Activated CD8-positive, alpha-beta T cell treated with anti-CD3 and anti-CD28 coated beads for 36 hours (primary cell): ENCODE measurements around the gene IGFL1. TPM values are rescaled to one million over a fixed set of nuclear protein-coding genes. Genes with fewer than 3 reads are reported as not detected.
"Not testable (repeated sequence)": the region's sequence is repeated elsewhere in the genome, so short reads cannot be mapped to it uniquely, and the experiment has no call there.

Source experiments
- ATAC-seq: fragments of 200-7000 bp; cut with Tn5 transposase; one replicate; pipeline ENCODE4 v1.10.0; 2021; ENCODE audit warnings: mild to moderate bottlenecking, moderate library complexity
- CTCF ChIA-PET: fragments of 350-600 bp; sonication (Branson Sonifier 250); formaldehyde crosslinking; loops from one replicate; lab custom pipeline; 2021; ENCODE audit warnings: antibody characterized with exemption; lab: Charles Lee
- POLR2A ChIA-PET: fragments of 350-600 bp; sonication (Branson Sonifier 250); formaldehyde crosslinking; loops from one replicate; lab custom pipeline; 2021; ENCODE audit warnings: antibody characterized with exemption; lab: Charles Lee
- DNase-seq: peaks from one replicate; pipeline ENCODE4 v3.0.0-alpha.2; 2020
- H3K27ac Mint-ChIP-seq: one replicate; pipeline ENCODE4 v1.8.0; 2021; ENCODE audit warnings: mild to moderate bottlenecking, mixed read lengths
- H3K27me3 Mint-ChIP-seq: one replicate; pipeline ENCODE4 v1.8.0; 2021; ENCODE audit warnings: mixed read lengths
- H3K36me3 Mint-ChIP-seq: one replicate; pipeline ENCODE4 v1.8.0; 2021; ENCODE audit warnings: low read depth, mixed read lengths
- H3K4me1 Mint-ChIP-seq: one replicate; pipeline ENCODE4 v1.8.0; 2021; ENCODE audit warnings: low read depth, mixed read lengths
- H3K4me3 Mint-ChIP-seq: one replicate; pipeline ENCODE4 v1.8.0; 2021; ENCODE audit warnings: mild to moderate bottlenecking, moderate library complexity, mixed read lengths
- H3K9me3 Mint-ChIP-seq: one replicate; pipeline ENCODE4 v1.8.0; 2021; ENCODE audit warnings: mixed read lengths
- CTCF ChIP-seq: fragments of 200-600 bp; IDR thresholded peaks from one replicate; pipeline ENCODE4 v1.8.0; 2022; ENCODE audit warnings: antibody characterized with exemption, mild to moderate bottlenecking
- intact Hi-C: fragments of 100-400 bp; cut with micrococcal nuclease; formaldehyde crosslinking; loops from one replicate; pipeline ENCODE4 v1.10.0; 2022
- total RNA-seq, 2 experiments: library from RNA; stranded (reverse); gene quantifications; one replicate each; pipeline ENCODE4 v1.2.3, GENCODE V29; 2021

IGFL1 gene
- total RNA-seq, result not detected

- Mint-ChIP-seq H3K27ac (no peak within 1 kb of the TSS), H3K4me1 (peaks cover 6% of the 10 kb centered on the region), H3K27me3 (peaks cover 22% of the 10 kb centered on the region), H3K36me3 (no peaks in the 10 kb centered on the region), H3K9me3 (no peaks in the 10 kb centered on the region), H3K4me3 (no peak within 1 kb of the TSS)
- no peak for TF ChIP-seq CTCF
- CTCF ChIA-PET, result no interaction called here
- POLR2A ChIA-PET, result no interaction called here
- ATAC-seq (no peak), DNase-seq (no peak)
- intact Hi-C loops, result no loop called here
These were observed at the start of gene IGFL1 for GRCh38 chr19:46229442-46229841. TSS of gene IGFL1 (plus strand) at chr19:46229742. CDS start at chr19:46229775, 33 bp downstream.

GRCh38 chr19:46180701-46181387 lies 48.7 kb upstream of the IGFL1 start:
- H3K4me1 Mint-ChIP-seq, result peaks cover 23% of the 10 kb centered on the region
- no peak for TF ChIP-seq CTCF
- ATAC-seq (no peak), DNase-seq (no peak)
- ChIA-PET CTCF (interaction anchor here (1.5 kb wide), 1 partner anchor 152 kb away, joined by 3 read pairs; no protein-coding TSS in a partner anchor), POLR2A (no interaction called here)
- H3K36me3 Mint-ChIP-seq, result no peaks in the 10 kb centered on the region
- intact Hi-C loops, result loop anchor here (10.0 kb wide), 1 partner anchor 156 kb away; the partner anchor contains the start of gene PGLYRP1
- no peaks in the 10 kb centered on the region for H3K9me3 Mint-ChIP-seq
- no peak overlapping the region for H3K4me3 Mint-ChIP-seq
- peak overlapping the region; percentile 47 for H3K27ac Mint-ChIP-seq
- peaks cover 41% of the 10 kb centered on the region for H3K27me3 Mint-ChIP-seq

- H3K36me3 Mint-ChIP-seq, result no peaks in the 10 kb centered on the region
- ChIA-PET CTCF (interaction anchor here (1.5 kb wide), 1 partner anchor 153 kb away, joined by 3 read pairs; no protein-coding TSS in a partner anchor), POLR2A (no interaction called here)
- no peak for TF ChIP-seq CTCF
- peaks cover 40% of the 10 kb centered on the region for H3K27me3 Mint-ChIP-seq
- peaks cover 23% of the 10 kb centered on the region for H3K4me1 Mint-ChIP-seq
- intact Hi-C loops, result loop anchor here (10.0 kb wide), 1 partner anchor 157 kb away; the partner anchor contains the start of gene PGLYRP1
- no peak overlapping the region for H3K4me3 Mint-ChIP-seq
- DNase-seq, result peak; percentile 55
- no peaks in the 10 kb centered on the region for H3K9me3 Mint-ChIP-seq
- peak; percentile 83 for ATAC-seq
- H3K27ac Mint-ChIP-seq, result peak overlapping the region; percentile 47
These were observed 48.2 kb upstream of the IGFL1 start for GRCh38 chr19:46181388-46181779.

- H3K27me3 Mint-ChIP-seq, result peaks cover 45% of the 10 kb centered on the region
These were observed 47.1 kb upstream of the IGFL1 start for GRCh38 chr19:46182476-46182875.

GRCh38 chr19:46184775-46185710 lies 44.5 kb upstream of the IGFL1 start:
- intact Hi-C loops, result loop anchor here (5.0 to 10.0 kb wide), 3 partner anchors 82 to 160 kb away; partner anchors contain the start of gene PGLYRP1
- Mint-ChIP-seq H3K27me3 (peaks cover 50% of the 10 kb centered on the region), H3K4me1 (peaks cover 23% of the 10 kb centered on the region), H3K27ac (peak overlapping the region; percentile 88)
- ATAC-seq (peak; percentile 58), DNase-seq (peak; percentile 12)
- H3K9me3 Mint-ChIP-seq, H3K36me3 Mint-ChIP-seq, POLR2A ChIA-PET, H3K4me3 Mint-ChIP-seq: not testable (repeated sequence)
- CTCF ChIA-PET, result interaction anchor here (0.8 to 1.5 kb wide), 5 partner anchors 80 to 157 kb away, joined by 3 to 5 read pairs (median 3); no protein-coding TSS in a partner anchor

More at GRCh38 chr19:46182476-46182875, 47.1 kb upstream of the IGFL1 start:
- H3K36me3 Mint-ChIP-seq, result no peaks in the 10 kb centered on the region
- H3K27ac Mint-ChIP-seq, result no peak overlapping the region
- no peak for DNase-seq
- ChIA-PET CTCF (no interaction called here), POLR2A (no interaction called here)
- intact Hi-C loops, result loop anchor here (10.0 kb wide), 1 partner anchor 158 kb away; the partner anchor contains the start of gene PGLYRP1
- H3K4me1 Mint-ChIP-seq, result peaks cover 23% of the 10 kb centered on the region
- no peak for TF ChIP-seq CTCF
- ATAC-seq, result no peak
- no peaks in the 10 kb centered on the region for H3K9me3 Mint-ChIP-seq
- H3K4me3 Mint-ChIP-seq, result no peak overlapping the region
